Fibroblast of the aortic adventitia (primary cell): ENCODE results near the gene CERS5. TPM values are rescaled to one million over a fixed set of nuclear protein-coding genes. Genes with fewer than 3 reads are reported as not detected.

ENCODE experiments used
- DNase-seq: peaks from one replicate; pipeline ENCODE4 v3.0.0-alpha.2; 2010; ENCODE audit warnings: low read depth
- H3K4me3 ChIP-seq: 2 replicates; pipeline ENCODE4 v1.5.1; 2011; ENCODE audit warnings: low read depth, mild to moderate bottlenecking, control low read depth, low read length, moderate library complexity
- CTCF ChIP-seq: IDR thresholded peaks from 2 replicates; pipeline ENCODE4 v1.5.1; 2011; ENCODE audit warnings: mild to moderate bottlenecking, low read length, control low read depth, inconsistent platforms; ENCODE audit not compliant: insufficient read depth
- total RNA-seq: library from RNA; depleted of rRNA; stranded (reverse); fragments of >200 nt; gene quantifications from 2 replicates; pipeline ENCODE4 v1.2.3, GENCODE V29; 2012; ENCODE audit warnings: low replicate concordance

Gene CERS5
- total RNA-seq, 1 donor = 32.7 TPM

- peak overlapping the region; percentile 53 for H3K4me3 ChIP-seq
- no peak for TF ChIP-seq CTCF
- no peak for DNase-seq
Observed at GRCh38 chr12:50111395-50111692, 55.8 kb downstream of the CERS5 start.

- TF ChIP-seq CTCF = no peak
- H3K4me3 ChIP-seq = no peak overlapping the region
- DNase-seq = peak; percentile 31
Observed at GRCh38 chr12:50110762-50111351, 56.3 kb downstream of the CERS5 start.

- no peak for TF ChIP-seq CTCF
- no peak for DNase-seq
- H3K4me3 ChIP-seq = no peak overlapping the region
Observed at GRCh38 chr12:50110127-50110761, 56.9 kb downstream of the CERS5 start.

GRCh38 chr12:50109319-50109718 is 57.9 kb downstream of the CERS5 start:
- no peak for TF ChIP-seq CTCF
- no peak for DNase-seq
- no peak overlapping the region for H3K4me3 ChIP-seq

GRCh38 chr12:50107416-50108268 is 59.5 kb downstream of the CERS5 start:
- TF ChIP-seq CTCF = no peak
- DNase-seq = no peak

GRCh38 chr12:50106907-50107306 is 60.3 kb downstream of the CERS5 start:
- no peak overlapping the region for H3K4me3 ChIP-seq
- TF ChIP-seq CTCF = no peak
- no peak for DNase-seq

More at GRCh38 chr12:50107416-50108268, 59.5 kb downstream of the CERS5 start:
- no peak overlapping the region for H3K4me3 ChIP-seq
